ENCODE data around the gene PTTG1IP. TPM values are rescaled to one million over a fixed set of nuclear protein-coding genes. Genes with fewer than 3 reads are reported as not detected.

PTTG1IP gene
- total and polyA plus RNA-seq, 2 of the 13 experiments (the other 11 are each of a cell fraction or from before 2014, with no cell fraction given): 161 to 700 TPM

DNA sequence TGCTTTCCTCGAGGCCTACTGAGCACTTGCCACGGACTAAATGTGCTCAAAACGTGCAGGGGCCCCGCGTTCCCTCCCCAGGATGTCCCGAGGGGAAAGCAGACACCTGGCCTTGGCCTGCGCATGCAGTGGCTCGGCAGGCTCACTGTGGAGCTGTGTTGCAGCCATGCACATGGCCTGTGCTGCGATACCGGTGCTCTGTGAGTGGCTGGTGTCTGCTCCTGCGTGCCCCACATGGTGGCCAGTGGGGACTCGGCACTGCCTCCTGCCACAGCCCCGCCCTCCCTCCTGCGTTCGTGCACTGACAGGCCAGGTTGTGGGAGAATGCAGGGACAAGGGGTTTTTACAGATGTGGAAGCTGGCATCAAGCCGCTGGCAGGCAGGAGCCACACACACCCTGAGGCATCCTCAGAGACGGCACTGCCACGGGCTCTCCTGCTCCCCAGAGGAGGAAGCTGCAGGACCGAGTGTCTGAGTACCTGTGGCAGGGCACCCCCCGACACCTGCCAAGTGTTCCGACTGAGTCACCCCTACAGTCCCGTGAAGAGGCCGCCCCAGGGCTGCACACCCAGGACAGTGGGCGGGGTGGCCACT lies 16.9 kb upstream of the PTTG1IP start (continued):
- no peak; the same call in 1 of the 2 replicates for TF ChIP-seq KLF11 (CRISPR knock-in tag; IDR thresholded peaks at IDR 0.05)
- TF ChIP-seq CAMTA2 (CRISPR knock-in tag; IDR thresholded peaks at IDR 0.05; ENCODE audit: borderline replicate concordance): no peak
- TF ChIP-seq, protein P1, sequence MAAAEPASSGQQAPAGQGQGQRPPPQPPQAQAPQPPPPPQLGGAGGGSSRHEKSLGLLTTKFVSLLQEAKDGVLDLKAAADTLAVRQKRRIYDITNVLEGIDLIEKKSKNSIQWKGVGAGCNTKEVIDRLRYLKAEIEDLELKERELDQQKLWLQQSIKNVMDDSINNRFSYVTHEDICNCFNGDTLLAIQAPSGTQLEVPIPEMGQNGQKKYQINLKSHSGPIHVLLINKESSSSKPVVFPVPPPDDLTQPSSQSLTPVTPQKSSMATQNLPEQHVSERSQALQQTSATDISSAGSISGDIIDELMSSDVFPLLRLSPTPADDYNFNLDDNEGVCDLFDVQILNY (CRISPR knock-in tag; conservative IDR thresholded peaks at IDR 0.05): no peak
- no peak for TF ChIP-seq MAFK (conservative IDR thresholded peaks at IDR 0.05 in 1 of 2, IDR thresholded peaks at IDR 0.05 in 1 of 2; ENCODE audit: low read length in 2 of 2)
- TF ChIP-seq SP1 (IDR thresholded peaks at IDR 0.05): no peak
- no peak for TF ChIP-seq SP1 (CRISPR knock-in tag; IDR thresholded peaks at IDR 0.05)
- no peak for TF ChIP-seq KDM6A (CRISPR knock-in tag; IDR thresholded peaks at IDR 0.05; ENCODE audit: low read depth)
- TF ChIP-seq, protein P2, sequence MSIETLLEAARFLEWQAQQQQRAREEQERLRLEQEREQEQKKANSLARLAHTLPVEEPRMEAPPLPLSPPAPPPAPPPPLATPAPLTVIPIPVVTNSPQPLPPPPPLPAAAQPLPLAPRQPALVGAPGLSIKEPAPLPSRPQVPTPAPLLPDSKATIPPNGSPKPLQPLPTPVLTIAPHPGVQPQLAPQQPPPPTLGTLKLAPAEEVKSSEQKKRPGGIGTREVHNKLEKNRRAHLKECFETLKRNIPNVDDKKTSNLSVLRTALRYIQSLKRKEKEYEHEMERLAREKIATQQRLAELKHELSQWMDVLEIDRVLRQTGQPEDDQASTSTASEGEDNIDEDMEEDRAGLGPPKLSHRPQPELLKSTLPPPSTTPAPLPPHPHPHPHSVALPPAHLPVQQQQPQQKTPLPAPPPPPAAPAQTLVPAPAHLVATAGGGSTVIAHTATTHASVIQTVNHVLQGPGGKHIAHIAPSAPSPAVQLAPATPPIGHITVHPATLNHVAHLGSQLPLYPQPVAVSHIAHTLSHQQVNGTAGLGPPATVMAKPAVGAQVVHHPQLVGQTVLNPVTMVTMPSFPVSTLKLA (IDR thresholded peaks at IDR 0.05): no peak
- no peak for TF ChIP-seq NCOA5 (CRISPR knock-in tag; IDR thresholded peaks at IDR 0.05)
- no peak for TF ChIP-seq SOX6 (IDR thresholded peaks at IDR 0.05)
- no peak for TF ChIP-seq SOX6 (CRISPR knock-in tag; IDR thresholded peaks at IDR 0.05)
- no peak for TF ChIP-seq ZNF891 (CRISPR knock-in tag; IDR thresholded peaks at IDR 0.05)
- no peak for TF ChIP-seq ZBTB7B (CRISPR knock-in tag; IDR thresholded peaks at IDR 0.05)
- no peak for TF ChIP-seq SIN3B (IDR thresholded peaks at IDR 0.05; ENCODE audit: low read length)
- TF ChIP-seq, protein P3, sequence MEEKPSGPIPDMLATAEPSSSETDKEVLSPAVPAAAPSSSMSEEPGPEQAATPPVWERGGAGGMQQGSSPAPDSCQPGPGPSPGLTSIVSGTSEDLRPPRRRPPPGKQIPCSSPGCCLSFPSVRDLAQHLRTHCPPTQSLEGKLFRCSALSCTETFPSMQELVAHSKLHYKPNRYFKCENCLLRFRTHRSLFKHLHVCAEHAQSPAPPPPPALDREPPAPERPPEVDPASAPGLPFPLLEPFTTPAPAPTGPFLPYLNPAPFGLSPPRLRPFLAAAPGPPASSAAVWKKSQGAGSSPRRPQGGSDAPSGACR (CRISPR knock-in tag; IDR thresholded peaks at IDR 0.05): no peak
- TF ChIP-seq HOMEZ (CRISPR knock-in tag; IDR thresholded peaks at IDR 0.05; ENCODE audit: low read depth): no peak
- no peak for TF ChIP-seq ETV6 (CRISPR knock-in tag; conservative IDR thresholded peaks at IDR 0.05)
- no peak for TF ChIP-seq HMG20A (CRISPR knock-in tag; IDR thresholded peaks at IDR 0.05; ENCODE audit: borderline replicate concordance)
- TF ChIP-seq FOXP1 (IDR thresholded peaks at IDR 0.05): no peak
- no peak for TF ChIP-seq FOXP1 (CRISPR knock-in tag; IDR thresholded peaks at IDR 0.05)
- TF ChIP-seq, protein P4, sequence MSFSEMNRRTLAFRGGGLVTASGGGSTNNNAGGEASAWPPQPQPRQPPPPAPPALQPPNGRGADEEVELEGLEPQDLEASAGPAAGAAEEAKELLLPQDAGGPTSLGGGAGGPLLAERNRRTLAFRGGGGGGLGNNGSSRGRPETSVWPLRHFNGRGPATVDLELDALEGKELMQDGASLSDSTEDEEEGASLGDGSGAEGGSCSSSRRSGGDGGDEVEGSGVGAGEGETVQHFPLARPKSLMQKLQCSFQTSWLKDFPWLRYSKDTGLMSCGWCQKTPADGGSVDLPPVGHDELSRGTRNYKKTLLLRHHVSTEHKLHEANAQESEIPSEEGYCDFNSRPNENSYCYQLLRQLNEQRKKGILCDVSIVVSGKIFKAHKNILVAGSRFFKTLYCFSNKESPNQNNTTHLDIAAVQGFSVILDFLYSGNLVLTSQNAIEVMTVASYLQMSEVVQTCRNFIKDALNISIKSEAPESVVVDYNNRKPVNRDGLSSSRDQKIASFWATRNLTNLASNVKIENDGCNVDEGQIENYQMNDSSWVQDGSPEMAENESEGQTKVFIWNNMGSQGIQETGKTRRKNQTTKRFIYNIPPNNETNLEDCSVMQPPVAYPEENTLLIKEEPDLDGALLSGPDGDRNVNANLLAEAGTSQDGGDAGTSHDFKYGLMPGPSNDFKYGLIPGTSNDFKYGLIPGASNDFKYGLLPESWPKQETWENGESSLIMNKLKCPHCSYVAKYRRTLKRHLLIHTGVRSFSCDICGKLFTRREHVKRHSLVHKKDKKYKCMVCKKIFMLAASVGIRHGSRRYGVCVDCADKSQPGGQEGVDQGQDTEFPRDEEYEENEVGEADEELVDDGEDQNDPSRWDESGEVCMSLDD (CRISPR knock-in tag; IDR thresholded peaks at IDR 0.05; ENCODE audit: borderline replicate concordance): no peak
- TF ChIP-seq, protein P5, sequence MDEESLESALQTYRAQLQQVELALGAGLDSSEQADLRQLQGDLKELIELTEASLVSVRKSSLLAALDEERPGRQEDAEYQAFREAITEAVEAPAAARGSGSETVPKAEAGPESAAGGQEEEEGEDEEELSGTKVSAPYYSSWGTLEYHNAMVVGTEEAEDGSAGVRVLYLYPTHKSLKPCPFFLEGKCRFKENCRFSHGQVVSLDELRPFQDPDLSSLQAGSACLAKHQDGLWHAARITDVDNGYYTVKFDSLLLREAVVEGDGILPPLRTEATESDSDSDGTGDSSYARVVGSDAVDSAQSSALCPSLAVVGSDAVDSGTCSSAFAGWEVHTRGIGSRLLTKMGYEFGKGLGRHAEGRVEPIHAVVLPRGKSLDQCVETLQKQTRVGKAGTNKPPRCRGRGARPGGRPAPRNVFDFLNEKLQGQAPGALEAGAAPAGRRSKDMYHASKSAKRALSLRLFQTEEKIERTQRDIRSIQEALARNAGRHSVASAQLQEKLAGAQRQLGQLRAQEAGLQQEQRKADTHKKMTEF (CRISPR knock-in tag; IDR thresholded peaks at IDR 0.05): no peak
- TF ChIP-seq, protein P6, sequence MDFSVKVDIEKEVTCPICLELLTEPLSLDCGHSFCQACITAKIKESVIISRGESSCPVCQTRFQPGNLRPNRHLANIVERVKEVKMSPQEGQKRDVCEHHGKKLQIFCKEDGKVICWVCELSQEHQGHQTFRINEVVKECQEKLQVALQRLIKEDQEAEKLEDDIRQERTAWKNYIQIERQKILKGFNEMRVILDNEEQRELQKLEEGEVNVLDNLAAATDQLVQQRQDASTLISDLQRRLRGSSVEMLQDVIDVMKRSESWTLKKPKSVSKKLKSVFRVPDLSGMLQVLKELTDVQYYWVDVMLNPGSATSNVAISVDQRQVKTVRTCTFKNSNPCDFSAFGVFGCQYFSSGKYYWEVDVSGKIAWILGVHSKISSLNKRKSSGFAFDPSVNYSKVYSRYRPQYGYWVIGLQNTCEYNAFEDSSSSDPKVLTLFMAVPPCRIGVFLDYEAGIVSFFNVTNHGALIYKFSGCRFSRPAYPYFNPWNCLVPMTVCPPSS (IDR thresholded peaks at IDR 0.05): no peak

Measured in HepG2 (cell line).